GM18870 (cell line): ENCODE results near the gene NLRP5.
"Not testable (repeated sequence)": the region's sequence is repeated elsewhere in the genome, so short reads cannot be mapped to it uniquely, and the experiment has no call there.

Experiments used
- ATAC-seq: cut with Tn5 transposase; IDR thresholded peaks from one replicate; pipeline ENCODE4 v1.9.1; 2021; ENCODE audit warnings: moderate library complexity; ENCODE audit not compliant: unreplicated experiment

Gene NLRP5

GRCh38 chr19:56098237-56098636 lies 111.7 kb downstream of the NLRP5 start:
- ATAC-seq: not testable (repeated sequence)

GRCh38 chr19:56098731-56099568 lies 112.4 kb downstream of the NLRP5 start:
- no peak for ATAC-seq

GRCh38 chr19:56099638-56100539 lies 113.3 kb downstream of the NLRP5 start:
- ATAC-seq: no peak

GRCh38 chr19:56101095-56101494 lies 114.5 kb downstream of the NLRP5 start:
- no peak for ATAC-seq

GRCh38 chr19:56101746-56102535 lies 115.4 kb downstream of the NLRP5 start:
- ATAC-seq: no peak

GRCh38 chr19:56103027-56103614 lies 116.5 kb downstream of the NLRP5 start:
- ATAC-seq: no peak

GRCh38 chr19:56104423-56104822 lies 117.8 kb downstream of the NLRP5 start:
- no peak for ATAC-seq

GRCh38 chr19:56105090-56105701 lies 118.6 kb downstream of the NLRP5 start:
- no peak for ATAC-seq

- not testable (repeated sequence) for ATAC-seq
These were observed 119.3 kb downstream of the NLRP5 start for GRCh38 chr19:56105831-56106396.

- no peak for ATAC-seq
These were observed 119.8 kb downstream of the NLRP5 start for GRCh38 chr19:56106397-56106849.

GRCh38 chr19:56106993-56107392 lies 120.4 kb downstream of the NLRP5 start:
- ATAC-seq: no peak

- no peak for ATAC-seq
These were observed 121.2 kb downstream of the NLRP5 start for GRCh38 chr19:56107626-56108351.

- ATAC-seq: no peak
These were observed 122.0 kb downstream of the NLRP5 start for GRCh38 chr19:56108447-56109195.

- no peak for ATAC-seq
These were observed 122.7 kb downstream of the NLRP5 start for GRCh38 chr19:56109226-56109625.

- no peak for ATAC-seq
These were observed 124.2 kb downstream of the NLRP5 start for GRCh38 chr19:56110515-56111448.
